HEK293 (cell line): Measurements from ENCODE around the gene ATAD2B.
A peak's percentile ranks its signal among the peaks of the same experiment; 100 is the strongest.

Experiments used
- CTCF ChIA-PET: fragments of 350-600 bp; formaldehyde crosslinking; extraction: SDS; loops from one replicate; lab custom pipeline; 2021; ENCODE audit warnings: antibody characterized with exemption; lab: Yijun Ruan, JAX
- POLR2A ChIA-PET: fragments of 300-600 bp; formaldehyde crosslinking; extraction: SDS; loops from one replicate; lab custom pipeline; 2020; ENCODE audit warnings: antibody characterized with exemption, inconsistent platforms; lab: Yijun Ruan, JAX
- H3K27ac ChIP-seq: fragments of 200-500 bp; sonication (Bioruptor generic); 2 replicates; pipeline ENCODE4 v1.5.1; 2014; ENCODE audit warnings: low read depth, low read length, control low read depth, inconsistent platforms; ENCODE audit errors: extremely low read depth
- H3K36me3 ChIP-seq, 2 experiments: fragments of 200-500 bp in 1 of 2; sonication (Bioruptor generic) in 1 of 2; 1 replicate in 1 of 2; 2 replicates in 1 of 2; pipeline ENCODE4 v1.5.1; 2014 to 2017; ENCODE audit warnings: inconsistent platforms in 2 of 2, low read length in 2 of 2; ENCODE audit not compliant: control insufficient read depth in 2 of 2, insufficient read depth in 1 of 2
- H3K4me1 ChIP-seq: fragments of 200-500 bp; sonication (Bioruptor generic); 2 replicates; pipeline ENCODE4 v1.5.1; 2014; ENCODE audit warnings: mild to moderate bottlenecking, low read length, inconsistent platforms; ENCODE audit not compliant: control insufficient read depth, insufficient read depth
- H3K4me3 ChIP-seq: 2 replicates; pipeline ENCODE4 v1.5.1; 2011; ENCODE audit warnings: low read depth, mild to moderate bottlenecking, control low read depth, low read length, moderate library complexity
- H3K9me3 ChIP-seq: fragments of 200-500 bp; sonication (Bioruptor generic); 2 replicates; pipeline ENCODE4 v1.5.1; 2014; ENCODE audit warnings: low read depth, low read length, inconsistent platforms; ENCODE audit not compliant: control insufficient read depth, insufficient read depth
- BCL11A ChIP-seq: fragments of 450-650 bp; formaldehyde crosslinking; IDR thresholded peaks from 2 replicates; pipeline ENCODE4 v1.5.1; 2016; ENCODE audit warnings: low read depth, missing biosample characterization, missing genetic modification characterization
- INSM2 ChIP-seq: fragments of 450-650 bp; formaldehyde crosslinking; IDR thresholded peaks from 2 replicates; pipeline ENCODE4 v1.5.1; 2016; ENCODE audit warnings: missing biosample characterization, missing genetic modification characterization
- MEIS1 ChIP-seq: sonication (generic); formaldehyde crosslinking; IDR thresholded peaks from 2 replicates; pipeline ENCODE4 v1.8.1; 2022; ENCODE audit warnings: missing genetic modification reagents, mild to moderate bottlenecking, borderline replicate concordance
- RBAK ChIP-seq: fragments of 450-650 bp; formaldehyde crosslinking; IDR thresholded peaks from 2 replicates; pipeline ENCODE4 v1.5.1; 2016; ENCODE audit warnings: missing biosample characterization, missing genetic modification characterization
- REPIN1 ChIP-seq: fragments of 450-650 bp; formaldehyde crosslinking; IDR thresholded peaks from 2 replicates; pipeline ENCODE4 v1.5.1; 2017; ENCODE audit warnings: missing biosample characterization, missing genetic modification characterization, low read depth
- TRIM28 ChIP-seq: IDR thresholded peaks from 2 replicates; pipeline ENCODE4 v1.6.1; 2011; ENCODE audit warnings: low read length, control low read depth, borderline replicate concordance
- ZBTB11 ChIP-seq: fragments of 450-650 bp; formaldehyde crosslinking; conservative IDR thresholded peaks from 2 replicates; pipeline ENCODE4 v1.5.1; 2016; ENCODE audit warnings: low read depth, missing biosample characterization, missing genetic modification characterization
- ZBTB17 ChIP-seq: fragments of 450-650 bp; formaldehyde crosslinking; IDR thresholded peaks from 2 replicates; pipeline ENCODE4 v1.5.1; 2016; ENCODE audit warnings: missing biosample characterization, missing genetic modification characterization
- ZBTB20 ChIP-seq: fragments of 450-650 bp; formaldehyde crosslinking; IDR thresholded peaks from 2 replicates; pipeline ENCODE4 v1.5.1; 2016; ENCODE audit warnings: missing biosample characterization, missing genetic modification characterization
- ZBTB7A ChIP-seq: fragments of 450-650 bp; formaldehyde crosslinking; IDR thresholded peaks from 2 replicates; pipeline ENCODE4 v1.5.1; 2016; ENCODE audit warnings: low read depth, missing biosample characterization, missing genetic modification characterization
- ZNF10 ChIP-seq: fragments of 450-650 bp; formaldehyde crosslinking; IDR thresholded peaks from 2 replicates; pipeline ENCODE4 v1.5.1; 2017; ENCODE audit warnings: missing biosample characterization, missing genetic modification characterization
- ZNF114 ChIP-seq: fragments of 450-650 bp; formaldehyde crosslinking; IDR thresholded peaks from 2 replicates; pipeline ENCODE4 v1.5.0; 2017; ENCODE audit warnings: missing biosample characterization, missing genetic modification characterization
- ZNF133 ChIP-seq: fragments of 450-650 bp; formaldehyde crosslinking; IDR thresholded peaks from 2 replicates; pipeline ENCODE4 v1.5.1; 2016; ENCODE audit warnings: missing biosample characterization, missing genetic modification characterization
- ZNF16 ChIP-seq: fragments of 450-650 bp; formaldehyde crosslinking; IDR thresholded peaks from 2 replicates; pipeline ENCODE4 v1.5.1; 2016; ENCODE audit warnings: low read depth, missing biosample characterization, missing genetic modification characterization
- ZNF221 ChIP-seq: fragments of 450-650 bp; formaldehyde crosslinking; IDR thresholded peaks from 2 replicates; pipeline ENCODE4 v1.5.1; 2017; ENCODE audit warnings: missing biosample characterization, missing genetic modification characterization, borderline replicate concordance
- ZNF324 ChIP-seq: fragments of 450-650 bp; formaldehyde crosslinking; IDR thresholded peaks from 2 replicates; pipeline ENCODE4 v1.5.1; 2016; ENCODE audit warnings: missing biosample characterization, missing genetic modification characterization
- ZNF423 ChIP-seq: fragments of 450-650 bp; formaldehyde crosslinking; IDR thresholded peaks from 2 replicates; pipeline ENCODE4 v1.5.1; 2016; ENCODE audit warnings: missing biosample characterization, missing genetic modification characterization
- ZNF571 ChIP-seq: fragments of 450-650 bp; formaldehyde crosslinking; IDR thresholded peaks from 2 replicates; pipeline ENCODE4 v1.5.0; 2017; ENCODE audit warnings: missing biosample characterization, missing genetic modification characterization
- ZNF624 ChIP-seq: fragments of 450-650 bp; formaldehyde crosslinking; IDR thresholded peaks from 2 replicates; pipeline ENCODE4 v1.5.1; 2017; ENCODE audit warnings: missing biosample characterization, missing genetic modification characterization
- ZNF76 ChIP-seq: fragments of 450-650 bp; formaldehyde crosslinking; IDR thresholded peaks from 2 replicates; pipeline ENCODE4; 2016; ENCODE audit warnings: low read depth, missing biosample characterization, missing genetic modification characterization, borderline replicate concordance
- ZNF777 ChIP-seq: fragments of 450-650 bp; formaldehyde crosslinking; IDR thresholded peaks from 2 replicates; pipeline ENCODE4 v1.5.1; 2017; ENCODE audit warnings: missing biosample characterization, missing genetic modification characterization, borderline replicate concordance

The ATAD2B gene

GRCh38 chr2:23905155-23905554 is 21.8 kb downstream of the ATAD2B start:
- TF ChIP-seq ZBTB17 (tag by site-specific recombination) (peak; percentile 37; the same call in 1 of the 2 replicates), ZNF16 (tag by site-specific recombination) (no peak)
- H3K27ac ChIP-seq = no peak overlapping the region
- H3K9me3 ChIP-seq = no peaks in the 10 kb centered on the region
- no peaks in the 10 kb centered on the region for H3K36me3 ChIP-seq
- no peak overlapping the region for H3K4me3 ChIP-seq
- peaks cover 29% of the 10 kb centered on the region for H3K4me1 ChIP-seq
- CTCF ChIA-PET = interaction anchor here (1.5 to 1.7 kb wide), 2 partner anchors 13 to 21 kb away, joined by 3 to 4 read pairs; partner anchors contain the start of gene ATAD2B
- POLR2A ChIA-PET = interaction anchor here (0.7 kb wide), 1 partner anchor 22 kb away, joined by 3 read pairs; the partner anchor contains the start of gene ATAD2B

- H3K4me3 ChIP-seq = no peak overlapping the region
- H3K27ac ChIP-seq = no peak overlapping the region
- ChIA-PET POLR2A (interaction anchor here (0.7 kb wide), 1 partner anchor 22 kb away, joined by 3 read pairs; the partner anchor contains the start of gene ATAD2B), CTCF (interaction anchor here (1.5 to 1.7 kb wide), 2 partner anchors 14 to 22 kb away, joined by 3 to 4 read pairs; partner anchors contain the start of gene ATAD2B)
- H3K9me3 ChIP-seq = no peaks in the 10 kb centered on the region
- no peaks in the 10 kb centered on the region for H3K36me3 ChIP-seq
- H3K4me1 ChIP-seq = peaks cover 29% of the 10 kb centered on the region
- TF ChIP-seq ZBTB7A (tag by site-specific recombination) (no peak), ZNF114 (tag by site-specific recombination) (no peak), BCL11A (tag by site-specific recombination) (no peak), ZNF133 (tag by site-specific recombination) (no peak), ZBTB20 (tag by site-specific recombination) (no peak), ZNF571 (tag by site-specific recombination) (no peak), ZNF777 (tag by site-specific recombination) (no peak), ZNF624 (no peak), ZNF221 (tag by site-specific recombination) (no peak), ZNF423 (no peak), TRIM28 (no peak), ZNF10 (tag by site-specific recombination) (no peak), RBAK (tag by site-specific recombination) (no peak), ZNF76 (tag by site-specific recombination) (no peak), MEIS1 (CRISPR knock-in tag) (no peak), ZNF16 (tag by site-specific recombination) (no peak), ZBTB11 (tag by site-specific recombination) (no peak), ZNF324 (no peak), REPIN1 (tag by site-specific recombination) (no peak), INSM2 (tag by site-specific recombination) (no peak)
Measured at GRCh38 chr2:23904692-23905091, 22.2 kb downstream of the ATAD2B start.
